ENCODE measurements around the gene SLC22A1.

DNA sequence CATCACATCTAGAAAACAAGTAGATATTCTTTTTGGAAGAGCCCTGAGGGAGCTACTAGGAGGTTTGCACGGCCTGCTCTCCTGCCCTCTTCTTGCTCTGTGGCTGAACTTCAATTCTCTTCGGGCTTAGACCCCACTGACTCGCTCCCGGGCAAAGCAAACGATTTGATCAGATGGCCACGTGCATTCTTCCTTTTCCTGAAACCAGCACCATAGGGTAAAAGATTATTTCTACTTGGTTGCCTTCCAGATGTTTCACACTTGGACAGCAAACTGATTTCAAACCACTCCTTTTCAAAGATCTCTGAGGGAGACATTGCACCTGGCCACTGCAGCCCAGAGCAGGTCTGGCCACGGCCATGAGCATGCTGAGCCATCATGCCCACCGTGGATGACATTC lies at the start of gene SLC22A1:
- no peak for TF ChIP-seq EP300 (IDR thresholded peaks at IDR 0.05)
- no peak for TF ChIP-seq POLR2A (IDR thresholded peaks at IDR 0.05; ENCODE audit: low read depth)
- TF ChIP-seq CTCF (IDR thresholded peaks at IDR 0.05), result no peak
- TF ChIP-seq POLR2AphosphoS5 (IDR thresholded peaks at IDR 0.05), result no peak
